ENCODE data around the gene ZEB1.
"Not testable (repeated sequence)": the region's sequence is repeated elsewhere in the genome, so short reads cannot be mapped to it uniquely, and the experiment has no call there.

The ZEB1 gene

GRCh38 chr10:31399171-31399570 lies 80.2 kb downstream of the ZEB1 start:
- TF ChIP-seq, protein P1, sequence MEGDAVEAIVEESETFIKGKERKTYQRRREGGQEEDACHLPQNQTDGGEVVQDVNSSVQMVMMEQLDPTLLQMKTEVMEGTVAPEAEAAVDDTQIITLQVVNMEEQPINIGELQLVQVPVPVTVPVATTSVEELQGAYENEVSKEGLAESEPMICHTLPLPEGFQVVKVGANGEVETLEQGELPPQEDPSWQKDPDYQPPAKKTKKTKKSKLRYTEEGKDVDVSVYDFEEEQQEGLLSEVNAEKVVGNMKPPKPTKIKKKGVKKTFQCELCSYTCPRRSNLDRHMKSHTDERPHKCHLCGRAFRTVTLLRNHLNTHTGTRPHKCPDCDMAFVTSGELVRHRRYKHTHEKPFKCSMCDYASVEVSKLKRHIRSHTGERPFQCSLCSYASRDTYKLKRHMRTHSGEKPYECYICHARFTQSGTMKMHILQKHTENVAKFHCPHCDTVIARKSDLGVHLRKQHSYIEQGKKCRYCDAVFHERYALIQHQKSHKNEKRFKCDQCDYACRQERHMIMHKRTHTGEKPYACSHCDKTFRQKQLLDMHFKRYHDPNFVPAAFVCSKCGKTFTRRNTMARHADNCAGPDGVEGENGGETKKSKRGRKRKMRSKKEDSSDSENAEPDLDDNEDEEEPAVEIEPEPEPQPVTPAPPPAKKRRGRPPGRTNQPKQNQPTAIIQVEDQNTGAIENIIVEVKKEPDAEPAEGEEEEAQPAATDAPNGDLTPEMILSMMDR (IDR thresholded peaks at IDR 0.05; ENCODE audit: low read depth, low read length), result no peak
- DNase-seq (ENCODE audit: extremely low read depth, low read depth), result no peak

DNA sequence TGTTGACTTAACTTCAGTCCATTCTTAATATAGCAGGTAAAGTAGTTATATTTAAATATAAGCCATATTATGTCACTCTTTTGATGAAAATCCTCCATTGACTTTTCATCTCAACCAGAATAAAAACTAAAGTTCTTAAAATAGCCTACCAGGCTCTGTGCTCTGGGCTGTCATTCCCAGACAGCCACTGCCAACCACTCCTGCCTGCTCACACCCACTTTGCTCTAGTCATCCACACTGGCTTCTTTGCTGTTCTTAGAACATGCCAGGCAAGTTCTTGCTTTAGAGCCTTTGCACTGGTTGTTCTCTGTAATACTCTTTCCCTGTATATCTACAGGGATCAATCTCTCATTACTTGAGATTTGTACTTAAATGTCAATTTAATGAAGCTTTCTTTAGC lies 80.6 kb downstream of the ZEB1 start:
- TF ChIP-seq, protein P1 (IDR thresholded peaks at IDR 0.05; ENCODE audit: low read depth, low read length), result no peak
- no peak for DNase-seq (ENCODE audit: extremely low read depth, low read depth)

DNA sequence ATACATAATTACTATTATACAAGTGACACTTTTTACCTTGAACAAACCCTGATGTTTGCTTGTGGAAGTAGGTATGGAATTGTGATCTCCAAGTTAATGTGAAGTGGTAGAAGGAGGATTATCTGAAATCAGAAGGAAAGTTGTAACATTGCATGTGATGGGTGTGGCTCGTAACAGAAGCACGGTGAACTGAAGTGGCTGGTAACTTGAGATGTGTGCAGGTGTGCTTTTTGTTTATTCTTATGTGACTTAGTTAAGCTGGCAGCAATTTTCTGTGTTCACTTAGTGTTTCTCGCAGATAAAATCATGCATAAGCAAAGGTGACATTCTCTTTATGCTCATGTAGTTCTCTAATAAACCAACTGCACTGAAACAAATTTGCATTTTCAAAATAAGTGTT lies 82.3 kb downstream of the ZEB1 start:
- TF ChIP-seq, protein P1 (IDR thresholded peaks at IDR 0.05; ENCODE audit: low read depth, low read length), result no peak
- DNase-seq (ENCODE audit: extremely low read depth, low read depth), result no peak

DNA sequence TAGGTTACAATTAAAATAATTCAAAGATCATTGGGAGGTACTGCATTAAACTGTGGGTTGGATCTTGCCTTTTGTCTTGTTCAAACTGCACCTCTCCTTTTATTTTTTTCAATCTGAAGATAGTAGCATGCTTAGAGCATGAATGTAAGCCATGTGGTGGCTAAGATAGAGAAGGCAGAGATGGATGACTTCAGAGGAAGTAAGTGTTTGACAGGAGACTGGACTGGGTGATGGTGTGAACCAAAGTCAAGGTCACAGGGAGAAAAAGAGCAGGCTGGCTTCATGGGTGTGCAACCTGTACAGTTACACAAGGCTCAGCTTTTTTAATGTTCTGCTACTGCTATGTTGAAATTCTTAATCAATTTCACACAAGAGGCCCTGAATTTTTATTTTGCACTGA lies 85.6 kb downstream of the ZEB1 start:
- TF ChIP-seq, protein P1 (IDR thresholded peaks at IDR 0.05; ENCODE audit: low read depth, low read length), result no peak
- no peak for DNase-seq (ENCODE audit: extremely low read depth, low read depth)

DNA sequence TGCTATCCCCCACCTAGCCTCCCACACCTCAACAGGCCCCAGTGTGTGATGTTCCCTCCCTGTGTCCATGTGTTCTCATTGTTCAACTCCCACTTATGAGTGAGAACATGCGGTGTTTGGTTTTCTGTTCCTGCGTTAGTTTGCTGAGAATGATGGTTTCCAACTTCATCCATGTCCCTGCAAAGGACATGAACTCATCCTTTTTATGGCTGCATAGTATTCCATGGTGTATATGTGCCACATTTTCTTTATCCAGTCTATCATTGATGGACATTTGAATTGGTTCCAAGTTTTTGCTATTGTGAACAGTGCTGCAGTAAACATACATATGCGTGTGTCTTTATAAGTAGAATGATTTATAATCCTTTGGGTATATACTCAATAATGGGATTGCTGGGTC lies 86.8 kb downstream of the ZEB1 start:
- DNase-seq (ENCODE audit: extremely low read depth, low read depth), result not testable (repeated sequence)

DNA sequence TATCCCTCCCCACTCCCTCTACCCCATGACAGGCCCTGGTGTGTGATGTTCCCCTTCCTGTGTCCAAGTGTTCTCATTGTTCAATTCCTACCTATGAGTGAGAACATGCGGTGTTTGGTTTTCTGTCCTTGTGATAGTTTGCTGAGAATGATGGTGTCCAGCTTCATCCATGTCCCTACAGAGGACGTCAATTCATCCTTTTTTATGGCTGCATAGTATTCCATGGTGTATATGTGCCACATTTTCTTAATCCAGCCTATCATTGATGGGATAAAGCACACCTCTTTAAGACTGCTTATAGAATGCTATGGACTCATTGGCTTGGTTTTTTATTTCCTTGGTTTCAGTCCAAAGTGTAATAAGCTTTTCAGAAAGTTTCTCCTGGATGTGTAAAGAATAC lies 93.4 kb downstream of the ZEB1 start:
- DNase-seq (ENCODE audit: extremely low read depth, low read depth), result not testable (repeated sequence)

GRCh38 chr10:31413325-31413724 lies 94.3 kb downstream of the ZEB1 start:
- TF ChIP-seq, protein P1 (IDR thresholded peaks at IDR 0.05; ENCODE audit: low read depth, low read length), result no peak
- no peak for DNase-seq (ENCODE audit: extremely low read depth, low read depth)

GRCh38 chr10:31418481-31418880 lies 99.5 kb downstream of the ZEB1 start:
- TF ChIP-seq, protein P1 (IDR thresholded peaks at IDR 0.05; ENCODE audit: low read depth, low read length), result no peak
- no peak for DNase-seq (ENCODE audit: extremely low read depth, low read depth)

Measured in AG09319 (cell line).